Stimulated activated CD8-positive, alpha-beta memory T cell treated with anti-CD3 and anti-CD28 coated beads, Interleukin-7, amount 100 ng/mL, for 1 hour (primary cell): ENCODE data around the gene FDXR.
A peak's percentile ranks its signal among the peaks of the same experiment; 100 is the strongest.
"Not testable (repeated sequence)": the region's sequence is repeated elsewhere in the genome, so short reads cannot be mapped to it uniquely, and the experiment has no call there.

Source experiments
- DNase-seq, 2 donors: peaks; one replicate each; pipeline ENCODE4 v3.0.0-alpha.2; 2020; ENCODE audit warnings: low read depth in 2 of 2

FDXR gene

GRCh38 chr17:74873037-74873873, 461 bp upstream of the FDXR start:
- peak; percentile 98 to 99 for DNase-seq

DNA sequence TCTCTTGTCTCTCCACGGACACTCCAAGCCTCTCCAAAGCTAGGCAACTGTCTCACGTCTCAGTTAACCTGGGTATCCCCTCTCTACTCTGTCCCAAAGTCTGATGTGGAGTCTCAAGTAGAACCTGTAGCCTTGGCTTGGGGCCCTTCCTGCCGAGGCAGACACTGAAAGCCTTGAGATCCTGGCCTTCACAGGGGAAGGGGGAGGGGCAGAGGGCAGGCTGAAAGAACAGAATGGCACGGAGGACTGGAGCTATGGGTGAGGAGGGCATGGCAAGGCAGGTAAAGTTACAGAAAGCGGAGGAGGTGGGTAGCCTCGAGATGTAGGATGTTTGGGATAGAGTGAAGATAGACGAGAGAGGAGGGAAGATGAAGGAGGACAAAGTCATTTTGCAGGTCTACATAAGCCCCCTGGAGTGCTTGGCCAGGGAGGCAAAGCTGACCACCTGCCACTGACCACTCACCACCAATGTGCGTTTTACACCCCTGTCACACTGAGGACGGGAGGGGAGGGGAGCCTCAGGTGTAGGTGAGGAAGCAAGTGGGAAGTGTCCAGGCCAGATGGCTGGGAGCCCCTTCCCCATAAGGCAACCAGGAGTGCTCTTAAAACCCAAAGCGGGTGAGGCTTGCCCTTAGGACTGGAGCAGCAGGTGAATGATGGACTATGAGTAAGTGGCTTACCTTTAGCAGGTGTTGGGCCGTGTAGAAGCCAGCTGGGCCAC, 1.3 kb downstream of the FDXR start:
- no peak for DNase-seq

GRCh38 chr17:74870512-74870911, 2.3 kb downstream of the FDXR start:
- no peak for DNase-seq

DNA sequence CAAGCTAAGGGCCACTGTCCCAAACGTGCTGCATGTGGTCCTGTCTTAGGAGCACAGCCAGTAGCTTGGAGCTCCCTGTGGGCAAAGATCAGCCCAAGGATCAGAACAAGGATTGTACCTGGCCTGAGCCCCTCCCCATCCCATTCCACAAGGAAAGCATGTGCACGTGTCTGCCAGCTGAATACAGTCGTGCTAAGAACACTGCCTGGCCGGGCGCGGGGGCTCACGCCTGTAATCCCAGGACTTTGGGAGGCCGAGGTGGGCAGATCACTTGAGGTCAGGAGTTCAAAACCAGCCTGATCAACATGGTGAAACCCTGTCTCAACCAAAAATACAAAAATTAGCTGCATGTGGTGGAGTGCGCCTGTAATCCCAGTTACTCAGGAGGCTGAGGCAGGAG, 2.8 kb downstream of the FDXR start:
- not testable (repeated sequence) for DNase-seq

GRCh38 chr17:74868908-74869255, 3.9 kb downstream of the FDXR start:
- no peak for DNase-seq

DNA sequence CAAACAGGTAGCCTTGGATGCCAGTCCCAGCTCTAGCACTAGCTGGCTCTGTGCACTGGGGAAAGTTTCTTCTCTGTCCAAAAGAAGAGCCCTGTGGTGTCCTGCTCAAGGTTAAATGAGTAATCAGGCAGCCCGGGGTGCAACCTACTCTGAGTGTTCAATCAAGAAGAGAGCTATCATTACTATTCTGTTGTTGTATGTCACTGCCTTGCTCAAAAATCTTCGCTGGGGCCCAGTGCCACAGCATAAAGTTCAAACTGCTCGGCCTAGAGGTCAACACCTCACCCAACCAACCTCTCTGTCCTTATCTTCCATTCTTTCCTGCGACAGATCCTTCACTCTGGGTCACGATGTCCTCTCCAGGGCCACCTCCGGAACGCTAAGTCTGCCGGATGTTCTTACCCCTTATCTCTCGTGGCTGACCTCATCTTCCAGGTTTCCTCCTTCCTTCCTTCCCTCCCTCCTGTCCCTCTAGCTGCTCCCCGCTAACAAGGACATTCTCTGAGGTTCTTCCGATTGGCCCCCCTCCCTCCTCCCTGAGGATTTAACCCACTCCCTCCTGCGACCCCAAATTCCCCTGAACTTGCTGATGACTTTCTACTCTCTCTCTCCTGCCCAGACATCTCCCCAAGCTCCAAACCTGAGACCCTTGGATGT, 4.4 kb downstream of the FDXR start:
- no peak for DNase-seq

- no peak for DNase-seq
These were observed 6.5 kb downstream of the FDXR start for GRCh38 chr17:74866198-74866835.

GRCh38 chr17:74865504-74866197, 7.1 kb downstream of the FDXR start:
- no peak for DNase-seq

GRCh38 chr17:74864866-74865395, 7.9 kb downstream of the FDXR start:
- DNase-seq = peak; percentile 51 to 58

DNA sequence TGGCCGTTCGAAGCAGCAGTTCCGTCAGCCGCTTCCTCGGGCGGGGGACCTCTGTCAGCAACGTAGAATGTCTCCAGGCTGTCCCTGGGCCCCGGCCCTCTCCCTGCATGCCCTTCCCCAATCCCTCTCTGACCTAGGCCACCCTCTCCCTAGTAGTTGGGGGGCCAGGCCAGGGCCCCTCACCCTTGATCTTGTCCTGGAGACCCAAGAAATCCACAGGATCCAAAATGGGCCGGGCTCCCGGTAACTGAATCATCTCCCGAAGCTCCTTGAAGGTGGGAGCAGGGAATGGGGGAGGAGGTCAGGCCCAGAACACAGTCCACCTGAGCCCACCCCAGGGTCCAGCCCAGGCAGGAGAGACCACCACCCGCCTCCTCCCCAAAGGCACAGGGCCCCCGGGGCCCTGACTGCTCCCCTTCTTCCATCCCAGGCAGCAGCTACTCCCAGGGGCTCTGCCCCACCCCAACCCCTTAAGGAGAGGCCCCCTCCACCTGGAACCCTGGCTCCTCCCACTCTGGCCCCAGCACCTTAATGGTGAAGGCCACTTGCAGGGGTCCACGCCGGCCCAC, 8.4 kb downstream of the FDXR start:
- no peak for DNase-seq

DNA sequence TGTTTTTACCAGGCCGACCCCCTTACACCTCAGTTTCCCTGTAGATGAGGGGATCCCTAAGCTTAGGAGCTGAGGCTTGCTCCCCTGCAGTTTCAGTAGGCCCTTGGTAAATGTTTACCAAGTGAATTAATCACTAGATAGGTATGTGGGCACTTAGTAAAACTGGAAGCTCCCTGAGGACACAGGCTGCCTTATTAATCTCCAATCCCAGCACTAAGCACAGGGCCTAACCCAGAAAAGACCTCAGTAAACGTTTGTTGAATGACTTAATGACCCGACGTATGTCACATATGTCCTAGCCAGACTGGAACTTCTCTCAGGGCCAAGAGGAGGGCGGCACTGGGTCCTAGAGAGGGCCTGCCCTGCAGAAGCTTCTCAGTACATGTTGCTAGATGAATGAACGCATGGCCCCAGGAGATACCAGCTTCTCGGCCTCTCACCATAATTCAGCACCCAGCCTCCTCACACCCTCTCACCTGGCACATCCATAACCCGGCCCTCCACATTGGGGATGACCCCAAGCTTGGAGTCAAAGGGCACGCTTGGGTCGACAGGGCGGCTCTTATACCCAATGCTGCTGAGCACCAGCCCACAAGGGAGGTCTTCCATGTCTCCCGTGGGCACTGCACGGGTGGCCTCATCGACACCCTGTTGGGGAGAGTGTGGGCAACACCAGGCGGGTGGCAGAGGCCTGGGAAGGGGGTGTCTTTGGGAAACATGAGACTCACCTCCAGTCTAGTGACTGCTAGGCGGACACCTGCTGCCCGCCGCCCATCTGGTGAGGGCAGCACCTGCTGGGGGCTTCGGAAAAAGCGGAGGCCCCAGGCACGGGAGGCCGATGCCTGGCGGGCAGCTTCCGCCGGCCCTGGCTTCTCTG, 9.1 kb downstream of the FDXR start:
- DNase-seq = no peak

GRCh38 chr17:74862919-74863318, 9.9 kb downstream of the FDXR start:
- DNase-seq = no peak

DNA sequence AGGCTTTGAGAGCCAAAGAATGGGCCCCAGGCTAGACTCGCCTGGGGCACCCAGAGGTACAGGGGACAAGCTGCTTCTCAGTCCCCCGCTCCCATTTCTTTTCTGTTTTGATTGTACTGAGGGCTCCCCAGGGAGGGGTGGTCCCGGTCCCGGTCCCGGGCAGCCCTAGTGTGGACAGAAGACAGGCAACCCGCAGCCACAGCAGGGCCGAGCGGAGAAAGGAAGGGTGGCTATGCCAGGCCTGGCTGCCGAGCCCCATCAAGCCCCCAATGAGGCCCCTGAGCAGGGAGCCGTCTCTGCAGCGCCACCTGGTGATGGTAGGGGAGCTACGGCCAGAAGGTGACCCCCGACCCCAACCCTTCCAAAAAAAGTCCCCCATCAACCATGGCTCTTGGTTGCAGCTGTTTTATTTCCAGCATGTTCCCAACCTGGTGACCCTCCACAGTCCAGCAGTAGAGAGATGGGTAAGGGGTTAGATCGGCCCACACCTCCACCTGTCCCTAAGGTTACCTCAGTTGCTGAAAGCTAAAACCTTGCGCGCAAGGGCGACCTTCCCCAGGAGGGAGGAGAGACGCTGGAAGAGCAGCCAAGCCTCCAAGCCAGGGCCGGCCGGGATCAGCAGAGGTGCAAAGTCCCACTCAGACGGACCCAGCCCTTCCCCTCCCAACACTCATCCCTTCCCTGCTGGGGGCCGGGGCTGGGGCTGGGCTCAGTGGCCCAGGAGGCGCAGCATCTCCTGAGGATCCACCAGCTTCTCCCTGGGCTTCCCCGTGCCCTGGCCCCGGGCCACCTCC, 10.5 kb downstream of the FDXR start:
- DNase-seq = peak; percentile 20 to 49

DNA sequence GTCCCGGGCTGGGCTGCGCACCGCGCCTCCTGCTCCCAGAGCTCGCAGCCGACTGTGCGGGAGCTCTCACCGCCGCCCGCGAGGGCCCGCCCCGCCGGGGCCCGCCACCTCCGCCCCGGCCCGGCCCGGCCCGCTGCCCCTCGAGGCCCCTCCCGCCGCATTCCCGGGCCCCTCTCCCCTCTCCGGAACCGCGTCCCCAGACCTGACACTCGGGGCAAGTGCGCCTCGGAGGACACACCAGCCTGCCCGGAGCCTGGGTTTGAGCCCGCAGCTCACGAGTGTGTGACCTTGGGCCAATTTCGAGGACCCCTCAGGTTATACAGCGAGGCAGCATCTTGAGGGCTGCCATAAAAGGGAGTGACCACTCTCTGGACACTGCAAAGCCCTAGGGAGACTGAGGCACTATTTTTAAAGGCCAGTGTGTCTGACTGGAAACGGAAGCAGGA, 11.1 kb downstream of the FDXR start:
- DNase-seq = no peak

- no peak for DNase-seq
These were observed 11.7 kb downstream of the FDXR start for GRCh38 chr17:74860872-74861661.

- no peak for DNase-seq
These were observed 12.4 kb downstream of the FDXR start for GRCh38 chr17:74860229-74860871.

GRCh38 chr17:74859459-74860228, 13.2 kb downstream of the FDXR start, which contains the start of gene GRIN2C:
Gene GRIN2C, minus strand, starts transcription at chr17:74859885. Its CDS starts 4,793 bp downstream, at chr17:74855092.
- no peak for DNase-seq
